Astrocyte (in vitro differentiated cells and primary cell): Measurements from ENCODE around the gene SND1.

Experiments used
- EZH2 ChIP-seq: IDR thresholded peaks from 2 replicates; pipeline ENCODE4 v1.6.1; 2012; ENCODE audit warnings: mild to moderate bottlenecking, low read length, inconsistent platforms; ENCODE audit not compliant: insufficient read depth
- TF ChIP-seq, protein P1 (sequence below): IDR thresholded peaks from 2 replicates; pipeline ENCODE4 v1.5.1; 2011; ENCODE audit warnings: low read depth, mild to moderate bottlenecking, inconsistent platforms, low read length, moderate library complexity; ENCODE audit not compliant: insufficient read depth

GRCh38 chr7:127888411-127888810, 236.4 kb downstream of the SND1 start:
- TF ChIP-seq, protein P1, sequence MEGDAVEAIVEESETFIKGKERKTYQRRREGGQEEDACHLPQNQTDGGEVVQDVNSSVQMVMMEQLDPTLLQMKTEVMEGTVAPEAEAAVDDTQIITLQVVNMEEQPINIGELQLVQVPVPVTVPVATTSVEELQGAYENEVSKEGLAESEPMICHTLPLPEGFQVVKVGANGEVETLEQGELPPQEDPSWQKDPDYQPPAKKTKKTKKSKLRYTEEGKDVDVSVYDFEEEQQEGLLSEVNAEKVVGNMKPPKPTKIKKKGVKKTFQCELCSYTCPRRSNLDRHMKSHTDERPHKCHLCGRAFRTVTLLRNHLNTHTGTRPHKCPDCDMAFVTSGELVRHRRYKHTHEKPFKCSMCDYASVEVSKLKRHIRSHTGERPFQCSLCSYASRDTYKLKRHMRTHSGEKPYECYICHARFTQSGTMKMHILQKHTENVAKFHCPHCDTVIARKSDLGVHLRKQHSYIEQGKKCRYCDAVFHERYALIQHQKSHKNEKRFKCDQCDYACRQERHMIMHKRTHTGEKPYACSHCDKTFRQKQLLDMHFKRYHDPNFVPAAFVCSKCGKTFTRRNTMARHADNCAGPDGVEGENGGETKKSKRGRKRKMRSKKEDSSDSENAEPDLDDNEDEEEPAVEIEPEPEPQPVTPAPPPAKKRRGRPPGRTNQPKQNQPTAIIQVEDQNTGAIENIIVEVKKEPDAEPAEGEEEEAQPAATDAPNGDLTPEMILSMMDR: no peak
- TF ChIP-seq EZH2: no peak
